Testis (tissue), 2 donors: ENCODE measurements around the gene SDK2.

Experiments
- CTCF ChIP-seq, 3 experiments: fragments of 450-650 bp in 2 of 3; fragments of 200-600 bp in 1 of 3; sonication (generic) in 1 of 3; IDR thresholded peaks; one replicate each; pipeline ENCODE4 v1.5.1; 2016 to 2019; ENCODE audit warnings: antibody characterized with exemption in 3 of 3, mild to moderate bottlenecking in 2 of 3, moderate library complexity in 1 of 3
- POLR2A ChIP-seq: fragments of 450-650 bp; IDR thresholded peaks from one replicate; pipeline ENCODE4 v1.6.1; 2017; ENCODE audit warnings: antibody characterized with exemption, mild to moderate bottlenecking, moderate library complexity

DNA sequence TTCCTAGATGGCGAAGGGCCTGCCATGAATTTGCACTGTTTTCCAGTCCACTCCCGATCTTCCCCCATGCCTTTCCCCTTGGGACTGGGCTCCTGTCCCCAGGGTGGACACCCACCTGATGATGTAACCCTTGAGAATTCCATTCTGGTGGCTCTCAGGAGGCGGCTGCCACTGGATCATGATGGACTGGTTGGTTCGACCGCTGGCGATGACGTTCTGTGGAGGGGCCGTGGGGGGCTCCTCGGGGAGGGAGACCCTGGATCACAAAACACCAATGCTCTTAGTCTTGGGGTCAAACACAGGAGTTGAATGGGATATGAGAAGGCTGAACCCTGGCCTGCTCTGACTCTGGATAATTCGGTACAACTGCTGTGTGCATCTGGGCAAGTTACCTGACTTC lies 225.2 kb downstream of the SDK2 start:
- TF ChIP-seq CTCF (IDR thresholded peaks at IDR 0.05) = no peak
- TF ChIP-seq POLR2A = no peak
